H1 (cell line): ENCODE data around the gene SWT1.

Experiments used
- ATF2 ChIP-seq: IDR thresholded peaks from 2 replicates; pipeline ENCODE4 v1.6.1; 2012; ENCODE audit warnings: low read length, inconsistent platforms
- CTCF ChIP-seq, 3 experiments: IDR thresholded peaks; 1 replicate in 2 of 3; 2 replicates in 1 of 3; pipeline versions ENCODE4 v1.5.1 to v1.6.1; 2011; ENCODE audit warnings: low read length in 3 of 3, mild to moderate bottlenecking in 3 of 3, inconsistent platforms in 2 of 3, low read depth in 1 of 3, moderate library complexity in 1 of 3; ENCODE audit not compliant: insufficient read depth in 1 of 3; ENCODE audit errors: control extremely low read depth in 1 of 3
- EZH2 ChIP-seq: fragments of 200-600 bp; sonication (generic); IDR thresholded peaks from 2 replicates; pipeline ENCODE4 v1.7.1; 2012; ENCODE audit warnings: low read depth, mild to moderate bottlenecking, moderate library complexity, low read length, inconsistent platforms; ENCODE audit not compliant: severe bottlenecking
- MAFK ChIP-seq: IDR thresholded peaks from 2 replicates; pipeline ENCODE4 v1.6.1; 2012; ENCODE audit warnings: low read depth, mild to moderate bottlenecking, improper control_type of control experiment, low read length
- POLR2A ChIP-seq, 2 experiments: IDR thresholded peaks; 1 replicate in 1 of 2; 2 replicates in 1 of 2; pipeline ENCODE4 v1.6.1; 2011; ENCODE audit warnings: low read depth in 2 of 2, low read length in 2 of 2, mild to moderate bottlenecking in 2 of 2; ENCODE audit errors: control extremely low read depth in 1 of 2

- TF ChIP-seq MAFK (no peak), ATF2 (no peak), EZH2 (no peak), CTCF (IDR thresholded peaks at IDR 0.05; ENCODE audit: control extremely low read depth in 1 of 3, insufficient read depth in 1 of 3, low read depth in 1 of 3, low read length in 3 of 3) (no peak), POLR2A (IDR thresholded peaks at IDR 0.05; ENCODE audit: control extremely low read depth in 1 of 2, low read depth in 2 of 2, low read length in 2 of 2) (no peak)
Observed at GRCh38 chr1:185341196-185341781, 184.3 kb downstream of the SWT1 start.
